Stimulated activated naive CD8-positive, alpha-beta T cell treated with anti-CD3 and anti-CD28 coated beads, Interleukin-15, amount 100 ng/mL, for 72 hours (primary cell): ENCODE measurements around the gene CD276.

Experiments
- ATAC-seq: fragments of 150-1000 bp; cut with Tn5 transposase; 2 replicates; pipeline ENCODE4 v1.10.0; 2021; ENCODE audit warnings: mild to moderate bottlenecking, moderate library complexity
- DNase-seq, 2 donors: peaks; one replicate each; pipeline ENCODE4 v3.0.0; 2021 to 2022
- H3K27ac Mint-ChIP-seq, 2 donors: one replicate each; pipeline ENCODE4 v1.8.0; 2022; ENCODE audit warnings: mild to moderate bottlenecking in 2 of 2, mixed read lengths in 2 of 2, moderate library complexity in 2 of 2
- H3K27me3 Mint-ChIP-seq: one replicate; pipeline ENCODE4 v1.8.0; 2022; ENCODE audit warnings: mixed read lengths
- H3K4me1 Mint-ChIP-seq: one replicate; pipeline ENCODE4 v1.8.0; 2022; ENCODE audit warnings: mild to moderate bottlenecking, mixed read lengths
- H3K4me3 Mint-ChIP-seq, 2 donors: one replicate each; pipeline ENCODE4 v1.8.0; 2022; ENCODE audit warnings: mild to moderate bottlenecking in 2 of 2, mixed read lengths in 2 of 2, moderate library complexity in 1 of 2
- H3K9me3 Mint-ChIP-seq, 2 donors: one replicate each; pipeline ENCODE4 v1.8.0; 2022; ENCODE audit warnings: mixed read lengths in 2 of 2

The CD276 gene

GRCh38 chr15:73746883-73747282 lies 62.7 kb downstream of the CD276 start:
- Mint-ChIP-seq H3K27ac (peak overlapping the region in 1 of 2 donors; percentile 77), H3K9me3 (no peaks in the 10 kb centered on the region), H3K4me1 (no peaks in the 10 kb centered on the region), H3K4me3 (no peak overlapping the region), H3K27me3 (peaks cover 65% of the 10 kb centered on the region)
- DNase-seq, result no peak
- no peak for ATAC-seq

GRCh38 chr15:73747847-73748590 lies 63.8 kb downstream of the CD276 start:
- ATAC-seq (no peak), DNase-seq (no peak)
- Mint-ChIP-seq H3K4me3 (no peak overlapping the region), H3K27ac (no peak overlapping the region), H3K9me3 (no peaks in the 10 kb centered on the region), H3K27me3 (peaks cover 65% of the 10 kb centered on the region), H3K4me1 (no peaks in the 10 kb centered on the region)

- ATAC-seq (no peak), DNase-seq (no peak)
- Mint-ChIP-seq H3K4me1 (no peaks in the 10 kb centered on the region), H3K4me3 (no peak overlapping the region), H3K9me3 (no peaks in the 10 kb centered on the region), H3K27me3 (peaks cover 71% of the 10 kb centered on the region), H3K27ac (no peak overlapping the region)
Observed at GRCh38 chr15:73748730-73749129, 64.5 kb downstream of the CD276 start.

GRCh38 chr15:73749533-73749932 lies 65.3 kb downstream of the CD276 start:
- DNase-seq (no peak), ATAC-seq (no peak)
- Mint-ChIP-seq H3K27ac (no peak overlapping the region), H3K4me3 (no peak overlapping the region), H3K4me1 (no peaks in the 10 kb centered on the region), H3K9me3 (no peaks in the 10 kb centered on the region), H3K27me3 (peaks cover 79% of the 10 kb centered on the region)

DNA sequence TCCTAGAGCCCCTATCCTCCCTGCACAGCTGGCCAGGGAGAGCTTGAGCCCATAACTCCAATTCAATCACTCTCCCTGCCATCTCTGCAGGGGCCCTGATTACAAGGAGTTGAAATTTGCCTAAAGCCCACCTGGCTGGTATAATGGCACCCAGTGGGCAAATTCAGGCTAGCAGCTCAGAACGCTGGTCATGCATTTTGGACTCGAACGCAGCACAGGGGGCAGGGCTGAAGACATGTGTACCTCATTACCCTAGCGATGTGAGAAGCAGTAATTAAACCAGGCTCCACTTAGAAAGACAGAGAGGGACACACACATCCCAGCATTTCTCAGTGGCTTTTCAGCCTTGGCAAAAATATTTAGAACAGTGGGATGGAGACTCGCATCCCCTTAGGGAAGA lies 65.8 kb downstream of the CD276 start:
- H3K27me3 Mint-ChIP-seq, result peaks cover 83% of the 10 kb centered on the region

GRCh38 chr15:73750438-73750837 lies 66.3 kb downstream of the CD276 start:
- no peak overlapping the region for H3K27ac Mint-ChIP-seq
- no peak for ATAC-seq
- H3K9me3 Mint-ChIP-seq, result no peaks in the 10 kb centered on the region

More for the DNA sequence above, 65.8 kb downstream of the CD276 start:
- ATAC-seq, result no peak
- no peak for DNase-seq
- no peak overlapping the region for H3K4me3 Mint-ChIP-seq
- H3K9me3 Mint-ChIP-seq, result no peaks in the 10 kb centered on the region
- no peaks in the 10 kb centered on the region for H3K4me1 Mint-ChIP-seq
- H3K27ac Mint-ChIP-seq, result no peak overlapping the region

DNA sequence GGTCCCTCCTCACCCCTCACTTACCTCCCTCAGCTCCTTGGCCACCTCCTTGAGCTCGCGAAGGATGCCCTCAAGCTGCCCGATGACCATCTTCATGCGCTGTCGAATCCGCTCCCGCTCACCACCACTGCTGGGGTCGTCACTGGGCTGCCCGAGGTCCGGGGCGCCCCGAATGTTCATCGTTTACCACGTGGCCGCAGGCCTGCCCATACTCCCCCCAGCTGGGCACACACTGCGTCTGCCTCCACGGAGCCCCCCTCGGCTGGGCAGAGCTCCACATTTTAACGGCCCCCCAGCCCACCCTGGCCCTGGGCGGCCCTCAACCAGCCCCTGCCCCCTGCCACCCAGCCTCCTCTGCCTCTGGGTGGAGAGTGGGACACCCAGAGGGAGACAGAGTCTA lies 66.8 kb downstream of the CD276 start:
- Mint-ChIP-seq H3K27me3 (peaks cover 87% of the 10 kb centered on the region), H3K4me1 (no peaks in the 10 kb centered on the region)
- ATAC-seq, result peak; percentile 37

More at GRCh38 chr15:73750438-73750837, 66.3 kb downstream of the CD276 start:
- Mint-ChIP-seq H3K4me3 (no peak overlapping the region), H3K27me3 (peaks cover 83% of the 10 kb centered on the region), H3K4me1 (no peaks in the 10 kb centered on the region)
- no peak for DNase-seq

GRCh38 chr15:73751511-73751898 lies 67.3 kb downstream of the CD276 start:
- DNase-seq (no peak), ATAC-seq (peak; percentile 5)
- H3K4me3 Mint-ChIP-seq, result peak overlapping the region in 1 of 2 donors; percentile 60
- no peaks in the 10 kb centered on the region for H3K4me1 Mint-ChIP-seq
- H3K27ac Mint-ChIP-seq, result no peak overlapping the region
- peaks cover 86% of the 10 kb centered on the region for H3K27me3 Mint-ChIP-seq
- no peaks in the 10 kb centered on the region for H3K9me3 Mint-ChIP-seq

More for the DNA sequence above, 66.8 kb downstream of the CD276 start:
- H3K9me3 Mint-ChIP-seq, result no peaks in the 10 kb centered on the region
- no peak overlapping the region for H3K27ac Mint-ChIP-seq
- H3K4me3 Mint-ChIP-seq, result no peak overlapping the region
- DNase-seq, result no peak

DNA sequence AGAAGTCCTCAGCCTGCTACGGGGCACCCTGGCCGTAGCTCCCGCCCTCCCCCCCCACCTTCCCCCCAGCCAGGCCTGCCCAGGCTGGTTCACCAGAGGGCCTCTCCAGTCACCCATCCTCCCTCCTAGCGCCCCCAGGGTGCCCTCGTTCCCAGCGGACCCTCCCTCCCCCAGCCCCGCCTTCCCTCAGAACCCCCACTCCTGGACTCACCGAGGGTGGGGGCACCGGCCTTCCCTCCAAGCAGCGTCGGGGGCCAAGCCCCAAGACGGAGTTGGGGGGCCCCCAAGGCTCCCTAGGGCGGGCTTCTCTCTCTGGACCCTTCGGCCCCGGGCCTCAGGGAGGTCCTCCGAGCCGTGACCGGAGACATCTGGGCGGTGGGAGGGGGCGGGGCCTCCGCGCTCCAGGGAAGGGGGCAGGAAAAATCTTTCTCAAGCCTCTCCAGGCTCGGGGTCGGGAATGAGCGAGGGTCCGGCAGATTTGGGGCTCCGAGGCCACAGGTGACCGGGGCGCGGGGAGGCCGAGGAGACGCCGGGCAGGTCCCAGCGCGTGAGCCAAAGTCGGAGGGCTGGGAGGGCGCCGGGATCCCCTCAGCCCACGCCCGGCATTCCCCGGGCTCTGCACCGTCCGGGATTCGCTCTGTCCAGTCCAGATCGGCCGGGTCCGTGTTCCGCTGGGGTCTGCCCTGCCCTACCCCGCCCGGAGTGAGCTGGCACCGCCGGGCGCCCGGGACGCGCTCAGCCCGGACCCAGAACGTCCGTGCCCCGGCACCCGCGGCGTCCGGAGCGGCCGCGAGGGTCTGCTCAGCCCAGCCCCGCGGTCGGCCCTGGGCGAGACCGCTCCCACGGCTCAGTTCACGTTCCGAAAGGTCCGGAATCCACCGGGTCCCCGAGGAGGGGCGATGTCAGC lies 68.0 kb downstream of the CD276 start:
- Mint-ChIP-seq H3K4me3 (no peak overlapping the region), H3K9me3 (no peaks in the 10 kb centered on the region), H3K4me1 (no peaks in the 10 kb centered on the region), H3K27ac (no peak overlapping the region), H3K27me3 (peaks cover 80% of the 10 kb centered on the region)
- ATAC-seq (peak; percentile 26), DNase-seq (no peak)

GRCh38 chr15:73752806-73753193 lies 68.6 kb downstream of the CD276 start:
- ATAC-seq (peak; percentile 21), DNase-seq (no peak)
- Mint-ChIP-seq H3K27me3 (peaks cover 73% of the 10 kb centered on the region), H3K4me1 (no peaks in the 10 kb centered on the region), H3K4me3 (no peak overlapping the region), H3K27ac (no peak overlapping the region), H3K9me3 (no peaks in the 10 kb centered on the region)

DNA sequence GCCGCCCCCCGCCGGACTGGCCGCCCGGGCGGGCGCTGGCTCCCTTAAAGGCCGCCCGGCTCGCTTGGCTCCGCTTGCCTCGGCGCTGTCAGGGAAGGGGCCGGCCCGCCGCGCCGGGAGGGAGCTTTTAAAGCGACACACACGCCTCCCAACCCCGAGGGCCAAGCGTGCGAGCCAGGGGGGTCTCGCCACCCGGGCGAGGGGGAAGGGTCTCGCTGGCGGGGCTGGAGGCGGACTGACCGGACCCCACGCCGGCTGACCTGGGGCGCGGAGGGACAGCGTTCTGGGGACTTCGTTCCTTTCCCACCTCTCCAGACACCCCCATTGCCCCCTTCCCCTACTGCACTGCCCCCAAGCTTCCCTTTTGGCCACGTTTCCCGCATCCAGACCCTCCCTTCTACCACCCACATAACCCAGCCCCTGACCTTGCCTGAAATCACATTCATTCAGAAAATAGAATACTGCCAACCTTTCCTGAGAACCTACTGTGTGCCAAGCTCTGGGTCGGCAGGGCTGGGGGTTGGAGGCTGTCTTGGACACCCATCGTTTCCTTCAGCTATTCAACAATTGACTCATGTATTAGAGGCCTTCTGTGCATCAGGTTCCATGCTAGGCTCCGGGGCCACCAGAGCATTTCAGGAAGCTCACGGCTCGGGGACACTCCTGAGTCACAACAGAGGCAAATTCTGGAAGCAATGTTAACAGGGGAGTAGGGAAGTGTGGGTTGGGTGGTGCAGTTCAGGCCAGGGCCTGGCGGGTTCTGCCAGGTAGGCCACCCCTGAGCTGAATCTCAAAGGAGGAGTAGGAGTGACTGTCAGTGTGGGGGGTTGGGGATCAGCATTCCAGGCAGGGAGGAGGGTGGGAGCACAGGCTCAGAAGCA lies 69.3 kb downstream of the CD276 start, which contains the start of gene INSYN1:
Gene INSYN1, minus strand, starts transcription at position 102 of the 881 bp plus-strand sequence. CDS start 2,221 bp downstream, outside the sequence.
- DNase-seq, result no peak
- no peak for ATAC-seq
- no peaks in the 10 kb centered on the region for H3K9me3 Mint-ChIP-seq
- peak within 1 kb of the TSS in 1 of 2 donors; percentile 75 for H3K27ac Mint-ChIP-seq
- H3K4me1 Mint-ChIP-seq, result no peaks in the 10 kb centered on the region
- peaks cover 66% of the 10 kb centered on the region for H3K27me3 Mint-ChIP-seq
- peak within 1 kb of the TSS in 1 of 2 donors; percentile 60 for H3K4me3 Mint-ChIP-seq

GRCh38 chr15:73754461-73754860 lies 70.3 kb downstream of the CD276 start:
- peaks cover 57% of the 10 kb centered on the region for H3K27me3 Mint-ChIP-seq
- H3K4me1 Mint-ChIP-seq, result no peaks in the 10 kb centered on the region
- H3K27ac Mint-ChIP-seq, result no peak overlapping the region
- no peaks in the 10 kb centered on the region for H3K9me3 Mint-ChIP-seq
- H3K4me3 Mint-ChIP-seq, result no peak overlapping the region
- ATAC-seq, result no peak
- DNase-seq, result no peak

- H3K9me3 Mint-ChIP-seq, result no peaks in the 10 kb centered on the region
- ATAC-seq (no peak), DNase-seq (no peak)
- no peak overlapping the region for H3K27ac Mint-ChIP-seq
- H3K27me3 Mint-ChIP-seq, result peaks cover 47% of the 10 kb centered on the region
- H3K4me1 Mint-ChIP-seq, result no peaks in the 10 kb centered on the region
- no peak overlapping the region for H3K4me3 Mint-ChIP-seq
Observed at GRCh38 chr15:73755481-73755880, 71.3 kb downstream of the CD276 start.

GRCh38 chr15:73755946-73756345 lies 71.8 kb downstream of the CD276 start:
- ATAC-seq, result no peak
- H3K27ac Mint-ChIP-seq, result no peak overlapping the region

DNA sequence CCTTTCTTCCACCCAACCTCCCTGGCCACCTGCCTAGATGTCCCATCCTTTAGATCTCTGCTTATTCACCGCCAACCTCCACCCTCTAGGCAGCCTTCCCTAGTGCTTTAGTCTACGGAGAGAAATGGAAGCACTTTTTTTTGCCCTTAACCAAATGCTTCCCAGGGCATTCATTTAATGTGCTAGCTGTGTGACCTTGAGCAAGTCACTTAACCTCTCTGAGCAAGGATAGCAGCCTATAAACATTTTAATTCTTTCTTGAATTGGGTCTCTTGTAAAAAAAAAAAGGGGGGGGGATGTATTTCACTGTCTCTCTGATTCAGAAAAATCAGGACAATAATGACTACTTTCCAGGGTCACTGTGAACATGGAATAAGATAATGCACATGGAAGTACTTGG lies 72.2 kb downstream of the CD276 start:
- no peaks in the 10 kb centered on the region for H3K9me3 Mint-ChIP-seq
- ATAC-seq, result no peak
- H3K4me3 Mint-ChIP-seq, result no peak overlapping the region
- peaks cover 37% of the 10 kb centered on the region for H3K27me3 Mint-ChIP-seq
- H3K4me1 Mint-ChIP-seq, result no peaks in the 10 kb centered on the region
- no peak for DNase-seq
- H3K27ac Mint-ChIP-seq, result no peak overlapping the region

More at GRCh38 chr15:73755946-73756345, 71.8 kb downstream of the CD276 start:
- H3K9me3 Mint-ChIP-seq, result no peaks in the 10 kb centered on the region
- no peak overlapping the region for H3K4me3 Mint-ChIP-seq
- H3K4me1 Mint-ChIP-seq, result no peaks in the 10 kb centered on the region
- no peak for DNase-seq
- peaks cover 42% of the 10 kb centered on the region for H3K27me3 Mint-ChIP-seq
